ENCODE data around the gene KIF18A. TPM values are rescaled to one million over a fixed set of nuclear protein-coding genes. Genes with fewer than 3 reads are reported as not detected.

KIF18A gene
- total RNA-seq, 1 donor = 18.2 TPM

DNA sequence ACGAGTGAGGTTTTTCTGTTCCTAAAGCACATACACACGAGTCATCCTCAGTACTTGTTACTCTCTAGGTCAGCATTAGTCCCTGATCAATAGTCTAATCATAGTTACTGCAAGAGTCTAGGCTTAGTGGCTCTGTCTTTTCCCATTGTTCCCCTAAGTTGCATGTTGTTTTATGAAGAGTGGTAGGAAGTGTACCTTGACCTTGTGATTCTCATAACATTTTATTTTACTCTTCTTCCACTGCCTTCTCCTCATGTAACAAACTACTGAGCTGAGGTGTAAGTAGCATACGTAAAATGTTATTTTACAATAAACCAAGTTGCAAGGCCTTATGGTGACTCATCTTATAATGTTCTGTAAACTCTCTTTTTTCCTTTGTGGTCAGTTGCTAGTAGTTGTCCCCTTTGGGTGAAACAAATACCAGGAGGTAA, 15.2 kb upstream of the KIF18A start:
- H3K4me3 ChIP-seq (ENCODE audit: low read depth, low read length) = no peak overlapping the region
- TF ChIP-seq CTCF (IDR thresholded peaks at IDR 0.05; ENCODE audit: insufficient read depth, low read length) = no peak
- DNase-seq (ENCODE audit: low read depth) = no peak

- DNase-seq (ENCODE audit: low read depth) = no peak
- no peak for TF ChIP-seq CTCF (IDR thresholded peaks at IDR 0.05; ENCODE audit: insufficient read depth, low read length)
- no peak overlapping the region for H3K4me3 ChIP-seq (ENCODE audit: low read depth, low read length)
Measured at GRCh38 chr11:28117712-28118111, 9.8 kb upstream of the KIF18A start.

- no peak for DNase-seq (ENCODE audit: low read depth)
Measured at GRCh38 chr11:28114731-28115130, 6.8 kb upstream of the KIF18A start.

GRCh38 chr11:28114116-28114515, 6.2 kb upstream of the KIF18A start:
- no peak overlapping the region for H3K4me3 ChIP-seq (ENCODE audit: low read depth, low read length)
- no peak for DNase-seq (ENCODE audit: low read depth)
- TF ChIP-seq CTCF (IDR thresholded peaks at IDR 0.05; ENCODE audit: insufficient read depth, low read length) = no peak

More at GRCh38 chr11:28114731-28115130, 6.8 kb upstream of the KIF18A start:
- no peak overlapping the region for H3K4me3 ChIP-seq (ENCODE audit: low read depth, low read length)
- TF ChIP-seq CTCF (IDR thresholded peaks at IDR 0.05; ENCODE audit: insufficient read depth, low read length) = no peak

DNA sequence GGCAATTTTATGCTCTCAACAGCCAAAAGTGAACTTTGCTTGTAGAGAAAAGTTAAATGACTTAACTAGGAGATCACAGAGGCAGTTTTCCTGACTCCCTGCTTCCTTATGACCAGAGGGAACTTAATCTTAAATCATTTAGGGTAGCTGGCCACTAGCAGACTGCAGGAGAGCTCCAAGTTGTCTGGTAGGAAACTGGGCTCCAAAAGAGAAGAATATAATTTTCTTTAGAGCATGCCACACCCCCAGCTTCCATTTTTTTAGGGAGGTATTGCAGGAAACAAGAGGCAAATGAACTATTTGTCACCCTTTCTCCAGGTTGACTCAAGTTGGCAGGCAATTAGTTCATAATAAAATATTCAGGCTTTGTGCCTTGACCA, 2.9 kb upstream of the KIF18A start:
- DNase-seq (ENCODE audit: low read depth) = peak; percentile 41

DNA sequence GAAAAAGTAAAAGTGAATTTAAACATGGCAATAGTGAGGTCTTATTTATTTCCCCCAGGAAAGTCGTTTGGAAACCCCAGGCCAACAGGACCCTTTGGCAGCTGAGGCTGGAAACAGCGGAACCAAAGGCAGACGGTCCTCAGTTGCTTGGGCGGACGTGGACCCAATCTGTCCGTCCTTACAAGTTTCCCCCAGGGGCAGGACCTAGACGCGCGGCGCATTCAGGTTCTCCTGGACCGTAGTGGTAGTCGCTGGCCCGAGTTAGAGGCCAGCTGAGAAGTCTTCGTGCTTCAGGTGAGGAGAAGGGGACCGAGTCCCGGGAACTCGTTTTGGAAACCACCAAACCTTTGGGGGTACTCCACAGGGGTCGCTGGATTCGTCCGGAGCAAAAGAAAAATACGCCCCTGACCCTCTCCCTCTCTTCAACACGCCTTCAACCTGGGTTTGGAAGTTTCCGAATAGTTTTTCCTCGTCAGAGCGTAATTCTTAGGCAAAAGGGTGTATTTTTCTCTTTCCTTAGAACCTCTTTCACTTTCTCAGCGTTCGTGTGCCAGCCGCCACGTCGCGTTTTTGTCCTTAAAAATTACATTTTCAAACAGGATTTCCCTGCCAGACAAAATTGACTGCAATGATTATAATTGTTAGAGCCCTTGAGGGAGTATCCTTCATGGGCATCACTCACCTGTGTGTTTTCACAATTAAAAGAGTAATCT, 2.3 kb upstream of the KIF18A start:
- peak; percentile 0 for TF ChIP-seq CTCF (IDR thresholded peaks at IDR 0.05; ENCODE audit: insufficient read depth, low read length)
- DNase-seq (ENCODE audit: low read depth) = peak; percentile 83
- peak overlapping the region; percentile 75 for H3K4me3 ChIP-seq (ENCODE audit: low read depth, low read length)

More for the DNA sequence above, 2.9 kb upstream of the KIF18A start:
- peak overlapping the region; percentile 75 for H3K4me3 ChIP-seq (ENCODE audit: low read depth, low read length)
- TF ChIP-seq CTCF (IDR thresholded peaks at IDR 0.05; ENCODE audit: insufficient read depth, low read length) = no peak

GRCh38 chr11:28108958-28109357, 1.0 kb upstream of the KIF18A start:
- no peak for DNase-seq (ENCODE audit: low read depth)
- TF ChIP-seq CTCF (IDR thresholded peaks at IDR 0.05; ENCODE audit: insufficient read depth, low read length) = no peak
- H3K4me3 ChIP-seq (ENCODE audit: low read depth, low read length) = peak overlapping the region; percentile 75
